HEK293 (cell line): ENCODE data around the gene VASN.

Source experiments
- CTCF ChIA-PET: fragments of 350-600 bp; formaldehyde crosslinking; extraction: SDS; loops from one replicate; lab custom pipeline; 2021; ENCODE audit warnings: antibody characterized with exemption; lab: Yijun Ruan, JAX
- POLR2A ChIA-PET: fragments of 300-600 bp; formaldehyde crosslinking; extraction: SDS; loops from one replicate; lab custom pipeline; 2020; ENCODE audit warnings: antibody characterized with exemption, inconsistent platforms; lab: Yijun Ruan, JAX
- H3K27ac ChIP-seq: fragments of 200-500 bp; sonication (Bioruptor generic); 2 replicates; pipeline ENCODE4 v1.5.1; 2014; ENCODE audit warnings: low read depth, low read length, control low read depth, inconsistent platforms; ENCODE audit errors: extremely low read depth
- H3K36me3 ChIP-seq, 2 experiments: fragments of 200-500 bp in 1 of 2; sonication (Bioruptor generic) in 1 of 2; 1 replicate in 1 of 2; 2 replicates in 1 of 2; pipeline ENCODE4 v1.5.1; 2014 to 2017; ENCODE audit warnings: inconsistent platforms in 2 of 2, low read length in 2 of 2; ENCODE audit not compliant: control insufficient read depth in 2 of 2, insufficient read depth in 1 of 2
- H3K4me1 ChIP-seq: fragments of 200-500 bp; sonication (Bioruptor generic); 2 replicates; pipeline ENCODE4 v1.5.1; 2014; ENCODE audit warnings: mild to moderate bottlenecking, low read length, inconsistent platforms; ENCODE audit not compliant: control insufficient read depth, insufficient read depth
- H3K4me3 ChIP-seq: 2 replicates; pipeline ENCODE4 v1.5.1; 2011; ENCODE audit warnings: low read depth, mild to moderate bottlenecking, control low read depth, low read length, moderate library complexity
- H3K9me3 ChIP-seq: fragments of 200-500 bp; sonication (Bioruptor generic); 2 replicates; pipeline ENCODE4 v1.5.1; 2014; ENCODE audit warnings: low read depth, low read length, inconsistent platforms; ENCODE audit not compliant: control insufficient read depth, insufficient read depth
- CTCF ChIP-seq: fragments of 450-650 bp; formaldehyde crosslinking; IDR thresholded peaks from 2 replicates; pipeline ENCODE4 v1.5.1; 2016; ENCODE audit warnings: missing biosample characterization, missing genetic modification characterization
- KLF9 ChIP-seq: fragments of 450-650 bp; formaldehyde crosslinking; IDR thresholded peaks from 2 replicates; pipeline ENCODE4 v1.5.1; 2016; ENCODE audit warnings: missing biosample characterization, missing genetic modification characterization, low read depth
- PRDM4 ChIP-seq: fragments of 450-650 bp; formaldehyde crosslinking; IDR thresholded peaks from 2 replicates; pipeline ENCODE4 v1.5.1; 2017; ENCODE audit warnings: missing biosample characterization, missing genetic modification characterization
- REPIN1 ChIP-seq: fragments of 450-650 bp; formaldehyde crosslinking; IDR thresholded peaks from 2 replicates; pipeline ENCODE4 v1.5.1; 2017; ENCODE audit warnings: missing biosample characterization, missing genetic modification characterization, low read depth
- SALL2 ChIP-seq: fragments of 450-650 bp; formaldehyde crosslinking; IDR thresholded peaks from 2 replicates; pipeline ENCODE4 v1.5.0; 2017; ENCODE audit warnings: missing biosample characterization, mild to moderate bottlenecking, missing genetic modification characterization, borderline replicate concordance
- YY1 ChIP-seq: fragments of 450-650 bp; formaldehyde crosslinking; IDR thresholded peaks from 2 replicates; pipeline ENCODE4 v1.5.1; 2018; ENCODE audit warnings: missing biosample characterization, missing genetic modification characterization
- ZBTB1 ChIP-seq: fragments of 450-650 bp; formaldehyde crosslinking; IDR thresholded peaks from 2 replicates; pipeline ENCODE4 v1.5.1; 2016; ENCODE audit warnings: missing biosample characterization, missing genetic modification characterization
- ZNF10 ChIP-seq: fragments of 450-650 bp; formaldehyde crosslinking; IDR thresholded peaks from 2 replicates; pipeline ENCODE4 v1.5.1; 2017; ENCODE audit warnings: missing biosample characterization, missing genetic modification characterization
- ZNF121 ChIP-seq: fragments of 450-650 bp; formaldehyde crosslinking; IDR thresholded peaks from 2 replicates; pipeline ENCODE4 v1.5.1; 2016; ENCODE audit warnings: missing biosample characterization, missing genetic modification characterization
- ZNF2 ChIP-seq: fragments of 450-650 bp; formaldehyde crosslinking; IDR thresholded peaks from 2 replicates; pipeline ENCODE4 v1.5.1; 2016; ENCODE audit warnings: missing biosample characterization, missing genetic modification characterization
- ZNF510 ChIP-seq: fragments of 450-650 bp; formaldehyde crosslinking; IDR thresholded peaks from 2 replicates; pipeline ENCODE4 v1.5.1; 2018; ENCODE audit warnings: mild to moderate bottlenecking, missing genetic modification characterization, missing biosample characterization; ENCODE audit not compliant: insufficient replicate concordance
- ZNF521 ChIP-seq: fragments of 450-650 bp; formaldehyde crosslinking; IDR thresholded peaks from 2 replicates; pipeline ENCODE4 v1.5.1; 2017; ENCODE audit warnings: missing biosample characterization, mild to moderate bottlenecking, missing genetic modification characterization
- ZNF600 ChIP-seq: fragments of 450-650 bp; formaldehyde crosslinking; IDR thresholded peaks from 2 replicates; pipeline ENCODE4 v1.5.1; 2016; ENCODE audit warnings: missing biosample characterization, missing genetic modification characterization
- ZNF639 ChIP-seq: fragments of 450-650 bp; formaldehyde crosslinking; IDR thresholded peaks from 2 replicates; pipeline ENCODE4 v1.5.1; 2016; ENCODE audit warnings: missing biosample characterization, missing genetic modification characterization
- ZNF654 ChIP-seq: fragments of 450-650 bp; formaldehyde crosslinking; IDR thresholded peaks from 2 replicates; pipeline ENCODE4 v1.5.1; 2016; ENCODE audit warnings: low read depth, missing biosample characterization, missing genetic modification characterization
- ZNF664 ChIP-seq: fragments of 450-650 bp; formaldehyde crosslinking; IDR thresholded peaks from 2 replicates; pipeline ENCODE4 v1.5.1; 2016; ENCODE audit warnings: missing biosample characterization, missing genetic modification characterization
- ZNF701 ChIP-seq: fragments of 450-650 bp; formaldehyde crosslinking; IDR thresholded peaks from 2 replicates; pipeline ENCODE4 v1.5.1; 2016; ENCODE audit warnings: missing biosample characterization, missing genetic modification characterization
- ZNF704 ChIP-seq: fragments of 450-650 bp; formaldehyde crosslinking; IDR thresholded peaks from 2 replicates; pipeline ENCODE4 v1.5.1; 2016; ENCODE audit warnings: missing biosample characterization, missing genetic modification characterization
- TF ChIP-seq, protein P1 (sequence below): fragments of 450-650 bp; formaldehyde crosslinking; IDR thresholded peaks from 2 replicates; pipeline ENCODE4 v1.5.1; 2016; ENCODE audit warnings: missing biosample characterization, missing genetic modification characterization, low read depth
- TF ChIP-seq, protein P2 (sequence below): fragments of 450-650 bp; formaldehyde crosslinking; IDR thresholded peaks from 2 replicates; pipeline ENCODE4 v1.5.1; 2016; ENCODE audit warnings: missing biosample characterization, missing genetic modification characterization, borderline replicate concordance

Gene VASN

DNA sequence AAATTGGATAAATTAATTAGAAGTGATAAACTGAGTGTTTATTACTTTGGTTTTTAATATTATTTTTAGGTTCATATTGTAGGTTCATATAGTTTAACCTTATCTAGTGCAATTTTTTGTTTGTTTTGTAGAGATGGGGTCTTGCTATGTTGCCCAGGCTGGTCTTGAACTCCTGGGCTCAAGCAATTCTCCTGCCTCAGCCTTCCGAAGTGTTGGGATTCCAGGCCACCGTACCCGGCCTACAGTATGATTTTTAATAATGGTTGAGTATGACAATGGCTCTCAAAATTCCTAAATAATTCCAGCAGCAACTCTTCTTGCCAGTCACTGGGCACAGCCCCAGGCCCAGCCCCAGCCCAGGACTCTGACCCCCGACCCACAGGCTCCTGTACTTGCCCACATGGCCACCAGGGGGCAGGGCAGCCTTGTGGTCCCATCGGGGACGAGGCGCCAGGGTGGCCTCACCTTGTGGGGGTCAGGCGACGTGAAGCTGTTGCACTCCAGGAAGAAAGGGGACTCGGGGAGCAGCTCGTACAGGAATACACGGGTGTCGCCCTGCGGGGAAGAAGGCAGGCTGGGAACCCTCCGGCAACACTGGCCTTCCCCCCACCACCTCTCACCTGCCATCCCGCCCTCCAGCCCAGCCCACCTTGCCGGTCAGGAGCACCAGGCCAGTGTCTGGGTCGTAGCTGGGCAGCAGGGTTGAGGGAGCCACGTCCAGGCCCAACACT is 12.7 kb upstream of the VASN start:
- ChIA-PET CTCF (interaction anchor here (0.5 to 5.2 kb wide), 29 partner anchors 8 to 972 kb away, joined by 3 to 118 read pairs (median 4); partner anchors contain the start of genes PAM16 and VASN), POLR2A (interaction anchor here (1.0 kb wide), 1 partner anchor 15 kb away, joined by 3 read pairs; no protein-coding TSS in a partner anchor)
- H3K27ac ChIP-seq: no peak overlapping the region
- TF ChIP-seq ZBTB1 (tag by site-specific recombination): no peak
- no peak for TF ChIP-seq KLF9 (tag by site-specific recombination)
- no peak for TF ChIP-seq ZNF600 (tag by site-specific recombination)
- peak; percentile 73 for TF ChIP-seq CTCF (tag by site-specific recombination)
- no peak for TF ChIP-seq ZNF639
- TF ChIP-seq ZNF664 (tag by site-specific recombination): no peak
- TF ChIP-seq ZNF10 (tag by site-specific recombination): peak; percentile 57; the same call in 1 of the 2 replicates
- TF ChIP-seq REPIN1: no peak
- no peak for TF ChIP-seq ZNF701 (tag by site-specific recombination)
- TF ChIP-seq ZNF521 (tag by site-specific recombination): no peak
- TF ChIP-seq ZNF2: 0 out of 2 replicates have a peak, but pooled peaks have one; percentile 67
- TF ChIP-seq ZNF654 (tag by site-specific recombination): peak; percentile 30
- no peak for TF ChIP-seq ZNF704 (tag by site-specific recombination)
- TF ChIP-seq SALL2 (tag by site-specific recombination): no peak
- TF ChIP-seq, protein P1, sequence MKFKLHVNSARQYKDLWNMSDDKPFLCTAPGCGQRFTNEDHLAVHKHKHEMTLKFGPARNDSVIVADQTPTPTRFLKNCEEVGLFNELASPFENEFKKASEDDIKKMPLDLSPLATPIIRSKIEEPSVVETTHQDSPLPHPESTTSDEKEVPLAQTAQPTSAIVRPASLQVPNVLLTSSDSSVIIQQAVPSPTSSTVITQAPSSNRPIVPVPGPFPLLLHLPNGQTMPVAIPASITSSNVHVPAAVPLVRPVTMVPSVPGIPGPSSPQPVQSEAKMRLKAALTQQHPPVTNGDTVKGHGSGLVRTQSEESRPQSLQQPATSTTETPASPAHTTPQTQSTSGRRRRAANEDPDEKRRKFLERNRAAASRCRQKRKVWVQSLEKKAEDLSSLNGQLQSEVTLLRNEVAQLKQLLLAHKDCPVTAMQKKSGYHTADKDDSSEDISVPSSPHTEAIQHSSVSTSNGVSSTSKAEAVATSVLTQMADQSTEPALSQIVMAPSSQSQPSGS (tag by site-specific recombination): no peak
- peak; percentile 96 for TF ChIP-seq ZNF121
- no peak for TF ChIP-seq YY1 (tag by site-specific recombination)
- TF ChIP-seq PRDM4 (tag by site-specific recombination): no peak
- no peak for TF ChIP-seq ZNF510 (tag by site-specific recombination)
- TF ChIP-seq, protein P2, sequence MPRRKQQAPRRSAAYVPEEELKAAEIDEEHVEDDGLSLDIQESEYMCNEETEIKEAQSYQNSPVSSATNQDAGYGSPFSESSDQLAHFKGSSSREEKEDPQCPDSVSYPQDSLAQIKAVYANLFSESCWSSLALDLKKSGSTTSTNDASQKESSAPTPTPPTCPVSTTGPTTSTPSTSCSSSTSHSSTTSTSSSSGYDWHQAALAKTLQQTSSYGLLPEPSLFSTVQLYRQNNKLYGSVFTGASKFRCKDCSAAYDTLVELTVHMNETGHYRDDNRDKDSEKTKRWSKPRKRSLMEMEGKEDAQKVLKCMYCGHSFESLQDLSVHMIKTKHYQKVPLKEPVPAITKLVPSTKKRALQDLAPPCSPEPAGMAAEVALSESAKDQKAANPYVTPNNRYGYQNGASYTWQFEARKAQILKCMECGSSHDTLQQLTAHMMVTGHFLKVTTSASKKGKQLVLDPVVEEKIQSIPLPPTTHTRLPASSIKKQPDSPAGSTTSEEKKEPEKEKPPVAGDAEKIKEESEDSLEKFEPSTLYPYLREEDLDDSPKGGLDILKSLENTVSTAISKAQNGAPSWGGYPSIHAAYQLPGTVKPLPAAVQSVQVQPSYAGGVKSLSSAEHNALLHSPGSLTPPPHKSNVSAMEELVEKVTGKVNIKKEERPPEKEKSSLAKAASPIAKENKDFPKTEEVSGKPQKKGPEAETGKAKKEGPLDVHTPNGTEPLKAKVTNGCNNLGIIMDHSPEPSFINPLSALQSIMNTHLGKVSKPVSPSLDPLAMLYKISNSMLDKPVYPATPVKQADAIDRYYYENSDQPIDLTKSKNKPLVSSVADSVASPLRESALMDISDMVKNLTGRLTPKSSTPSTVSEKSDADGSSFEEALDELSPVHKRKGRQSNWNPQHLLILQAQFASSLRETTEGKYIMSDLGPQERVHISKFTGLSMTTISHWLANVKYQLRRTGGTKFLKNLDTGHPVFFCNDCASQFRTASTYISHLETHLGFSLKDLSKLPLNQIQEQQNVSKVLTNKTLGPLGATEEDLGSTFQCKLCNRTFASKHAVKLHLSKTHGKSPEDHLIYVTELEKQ (tag by site-specific recombination): no peak
- peaks cover 0 to 35% of the 10 kb centered on the region in 2 experiments; a peak in 2 of 3 replicates for H3K36me3 ChIP-seq
- no peaks in the 10 kb centered on the region for H3K9me3 ChIP-seq
- no peaks in the 10 kb centered on the region for H3K4me1 ChIP-seq
- no peak overlapping the region for H3K4me3 ChIP-seq
